Inflammatory macrophage treated with lipopolysaccharide for 4 hours (primary cell): Measurements from ENCODE around the gene SERPINB11.

ENCODE experiments used
- DNase-seq: peaks from one replicate; pipeline ENCODE4 v3.0.0-alpha.2; 2020

SERPINB11 gene

DNA sequence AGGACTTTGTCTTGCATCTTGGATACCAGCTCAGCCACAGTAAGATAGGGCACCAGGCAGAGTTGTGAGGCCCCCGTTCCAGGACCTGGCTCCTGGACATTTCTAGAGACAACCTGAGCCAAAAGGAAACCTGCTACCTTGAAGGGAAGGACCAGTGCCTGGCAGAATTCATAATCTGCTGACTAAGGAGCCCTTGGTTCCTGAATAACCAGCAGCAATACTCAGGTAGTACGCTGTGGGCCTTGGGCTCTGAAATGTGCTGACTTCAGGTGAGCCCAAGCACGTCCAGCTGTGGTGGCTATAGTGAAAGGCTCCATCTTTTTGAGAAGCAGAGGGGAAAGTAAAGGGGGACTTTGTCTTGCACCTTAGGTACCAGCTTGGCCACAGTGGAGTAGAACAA is 28.5 kb downstream of the SERPINB11 start:
- no peak for DNase-seq

DNA sequence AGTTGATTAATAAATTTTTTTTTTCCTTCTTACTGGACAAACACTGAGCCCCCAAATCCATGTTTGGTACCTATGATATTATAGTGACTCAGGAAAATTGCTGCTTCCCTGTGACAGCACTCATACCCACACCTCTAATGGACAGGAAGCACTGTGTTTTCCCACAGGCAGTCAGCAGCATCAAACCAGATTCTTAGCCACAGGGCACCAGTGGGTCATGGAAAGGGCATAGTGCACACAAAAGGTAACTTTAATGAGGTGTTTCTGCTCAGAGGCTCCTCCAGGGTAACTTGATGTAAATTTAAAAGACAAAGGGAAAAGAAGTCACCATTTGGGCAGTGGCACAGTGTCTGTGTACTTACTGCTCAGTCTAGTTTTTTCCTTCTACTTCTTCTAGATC is 34.1 kb downstream of the SERPINB11 start:
- no peak for DNase-seq

GRCh38 chr18:63741769-63742168 is 39.0 kb downstream of the SERPINB11 start:
- DNase-seq, result peak; percentile 14

GRCh38 chr18:63747006-63747405 is 44.2 kb downstream of the SERPINB11 start:
- DNase-seq, result no peak

- DNase-seq, result no peak
These were observed 46.7 kb downstream of the SERPINB11 start for GRCh38 chr18:63749489-63749888.

DNA sequence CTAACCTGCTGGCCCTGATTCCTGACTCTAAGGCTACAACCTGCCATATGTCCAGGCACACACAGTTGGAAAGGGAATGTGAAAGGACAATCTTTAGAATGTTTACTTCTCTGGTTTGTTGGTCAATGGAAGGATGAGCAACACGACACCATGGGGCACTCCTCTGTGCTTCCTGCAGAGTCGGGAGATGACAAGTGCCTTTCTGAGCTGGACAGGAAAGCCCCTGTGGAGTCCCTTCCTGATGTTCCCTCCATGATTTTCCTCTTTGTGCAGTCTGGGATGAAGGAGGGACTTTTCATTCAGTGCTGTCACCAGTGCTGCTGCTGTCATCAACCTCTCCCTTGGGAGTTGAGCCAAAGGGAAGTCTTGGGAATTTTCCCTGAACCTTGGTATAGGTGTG is 49.9 kb downstream of the SERPINB11 start:
- peak; percentile 43 for DNase-seq

- no peak for DNase-seq
These were observed 50.9 kb downstream of the SERPINB11 start for GRCh38 chr18:63753676-63754075.

DNA sequence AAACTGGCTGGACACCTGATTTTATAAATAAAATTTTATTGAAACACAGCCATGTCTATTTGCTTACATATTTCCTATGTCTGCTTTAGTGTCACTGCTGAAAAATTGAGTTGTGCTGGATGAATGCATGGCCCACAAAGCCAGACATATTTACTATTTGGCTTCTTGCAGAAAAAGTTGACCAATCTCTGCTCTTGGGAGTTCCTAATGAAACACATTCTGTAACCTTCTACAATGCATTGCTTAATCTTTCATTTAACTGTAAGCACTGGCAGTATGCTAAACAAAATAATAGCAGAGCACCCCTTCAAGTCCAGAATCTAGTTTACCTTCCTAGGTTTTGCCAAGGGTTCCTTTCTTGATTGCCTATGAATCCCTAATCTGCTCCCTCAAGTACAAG is 54.8 kb downstream of the SERPINB11 start:
- no peak for DNase-seq

GRCh38 chr18:63758615-63759240 is 56.0 kb downstream of the SERPINB11 start:
- DNase-seq, result no peak

GRCh38 chr18:63759786-63760185 is 57.0 kb downstream of the SERPINB11 start:
- DNase-seq, result peak; percentile 15

- no peak for DNase-seq
These were observed 59.8 kb downstream of the SERPINB11 start for GRCh38 chr18:63762518-63762917.

DNA sequence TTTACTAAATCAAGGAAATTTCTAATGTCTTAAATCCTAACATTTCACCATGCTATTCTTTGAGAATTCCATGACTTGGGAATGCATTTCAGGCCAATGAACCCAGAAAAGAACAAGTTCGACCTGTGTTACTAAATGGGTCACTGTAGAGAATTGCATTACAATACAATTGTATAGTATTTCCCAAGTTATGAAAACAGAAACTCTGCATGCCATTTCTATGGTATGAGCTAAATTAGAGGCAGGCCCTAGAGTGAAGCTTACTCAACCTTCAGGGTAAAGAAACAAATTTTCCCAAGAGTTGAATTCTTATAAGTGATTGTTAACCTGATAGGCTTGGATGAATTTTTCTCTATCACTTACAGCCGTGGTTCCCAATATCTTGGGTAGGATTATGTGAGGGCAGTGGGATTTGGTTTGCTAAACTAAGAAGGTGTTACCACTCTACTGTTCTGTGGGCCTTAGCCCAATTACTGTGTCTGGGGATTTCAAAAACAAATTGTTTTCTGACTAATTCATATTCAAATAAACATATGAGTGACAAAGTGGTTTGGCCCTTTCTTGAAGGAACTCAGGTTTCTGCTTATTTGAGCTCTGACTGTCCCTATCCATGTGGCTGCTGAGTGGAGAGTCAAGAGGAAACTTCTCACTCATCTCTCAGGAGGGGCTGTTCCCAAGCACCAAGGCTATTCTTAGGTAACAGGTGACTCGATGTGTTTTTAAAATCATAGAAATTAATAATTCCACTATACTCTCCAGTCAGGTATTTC is 61.3 kb downstream of the SERPINB11 start:
- DNase-seq, result no peak

DNA sequence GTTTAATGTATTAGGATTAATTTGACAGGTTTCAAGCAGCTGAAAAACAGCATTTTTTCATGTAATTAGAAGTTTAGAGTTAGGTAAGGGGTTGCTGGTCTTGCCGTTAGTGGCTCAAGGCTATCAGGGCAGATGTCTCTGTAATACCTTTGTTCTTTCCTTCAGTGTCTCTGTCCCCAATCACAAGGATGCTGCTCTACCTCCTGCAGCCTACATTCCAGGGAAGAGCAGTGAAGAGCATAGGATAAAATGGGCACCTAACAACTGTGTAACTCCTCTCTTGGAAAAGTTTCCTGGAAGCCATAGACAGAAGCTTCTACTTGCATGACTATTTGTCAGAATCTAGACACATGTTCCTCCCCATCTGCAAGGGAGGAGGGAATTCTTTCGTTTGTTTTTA is 63.1 kb downstream of the SERPINB11 start:
- DNase-seq, result no peak
